ENCODE data around the gene SLFN14. TPM values are rescaled to one million over a fixed set of nuclear protein-coding genes. Genes with fewer than 3 reads are reported as not detected.
"Not testable (repeated sequence)": the region's sequence is repeated elsewhere in the genome, so short reads cannot be mapped to it uniquely, and the experiment has no call there.

The SLFN14 gene
- total RNA-seq, 1 donor from 2014 or later = 1.6 TPM

DNA sequence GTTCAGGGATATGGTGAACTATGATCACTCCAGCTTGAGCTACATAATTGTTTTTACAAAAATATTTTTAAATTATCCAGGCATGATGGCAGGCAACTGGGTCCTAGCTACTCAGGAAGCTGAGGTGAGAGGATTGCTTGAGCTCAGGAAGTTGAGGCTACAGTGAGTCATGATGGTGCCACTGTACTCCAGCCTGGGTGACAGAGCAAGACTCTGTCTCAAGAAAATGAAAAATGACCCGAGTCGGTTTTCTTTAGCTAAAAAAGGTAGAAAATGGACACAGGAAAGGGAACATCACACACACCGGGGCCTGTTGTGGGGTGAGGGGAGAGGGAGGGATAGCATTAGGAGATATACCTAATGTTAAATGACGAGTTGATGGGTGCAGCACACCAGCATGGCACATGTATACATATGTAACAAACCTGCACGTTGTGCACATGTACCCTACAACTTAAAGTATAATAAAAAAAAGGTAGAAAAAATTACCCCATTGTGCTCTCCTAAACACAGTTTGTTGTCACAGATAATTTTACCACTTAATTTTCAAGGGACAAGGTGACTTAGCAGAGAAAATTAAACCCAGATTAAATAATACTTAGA, 38.9 kb downstream of the SLFN14 start:
- DNase-seq = not testable (repeated sequence)

DNA sequence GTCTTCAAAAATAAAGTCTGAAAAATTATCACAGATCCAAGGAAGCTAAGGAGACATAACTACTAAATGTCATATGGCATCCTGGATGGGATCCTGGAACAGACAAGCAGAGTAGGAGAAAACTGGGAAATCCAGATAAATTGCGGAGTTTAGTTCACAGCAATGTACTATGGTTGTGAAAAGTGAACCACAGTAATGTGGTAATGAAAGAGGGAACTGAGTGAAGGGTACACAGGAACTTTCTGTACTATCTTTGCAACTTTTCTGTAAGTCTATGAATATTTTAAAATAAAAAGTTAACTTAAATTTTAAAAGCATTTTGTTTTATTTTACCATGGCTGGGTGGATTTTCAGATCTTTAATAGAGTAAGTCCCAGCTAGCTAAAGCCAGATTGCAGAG, 39.5 kb downstream of the SLFN14 start:
- no peak for DNase-seq

DNA sequence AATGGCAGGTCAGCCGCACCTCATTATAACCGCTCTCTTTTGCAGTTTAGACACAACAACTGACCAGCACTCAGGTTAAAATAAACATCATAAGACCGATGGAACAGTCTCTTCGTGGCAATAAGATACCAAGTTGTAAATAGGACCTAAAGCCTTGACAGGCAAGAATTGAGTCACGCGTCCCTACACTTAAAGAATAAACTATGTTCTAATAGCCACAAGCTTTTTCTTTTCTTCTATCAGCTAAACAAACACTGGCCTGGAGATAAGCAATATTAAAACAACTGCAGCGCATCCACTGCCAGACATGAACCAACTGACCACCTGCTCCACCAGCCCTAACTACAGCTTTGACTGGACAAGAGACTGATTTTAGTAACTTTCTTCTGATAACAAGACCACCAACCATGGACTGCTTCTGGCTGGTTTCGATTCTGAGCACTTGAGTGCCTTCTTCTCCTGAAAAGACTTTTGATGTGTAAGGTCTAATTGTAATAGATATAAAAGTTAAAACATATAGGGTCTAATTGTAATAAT, 40.6 kb downstream of the SLFN14 start:
- no peak for DNase-seq

DNA sequence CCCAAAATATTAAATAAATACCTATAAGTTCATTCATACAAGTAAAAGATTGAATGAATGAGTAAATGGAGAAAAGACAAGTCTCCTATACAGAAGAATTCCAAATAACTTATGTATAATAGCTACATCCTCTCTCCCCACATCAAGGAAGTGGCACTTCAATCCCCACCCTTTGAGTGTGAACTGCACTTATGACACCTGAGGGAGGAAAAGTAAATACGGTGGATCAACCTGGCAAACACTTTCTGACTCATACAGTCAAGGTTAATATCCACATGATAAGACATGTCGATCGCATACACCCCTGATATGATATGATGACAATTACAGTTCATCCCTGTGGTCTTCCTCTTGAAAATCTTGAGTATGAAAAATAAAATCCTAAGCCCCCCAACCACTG, 41.2 kb downstream of the SLFN14 start:
- DNase-seq = no peak

DNA sequence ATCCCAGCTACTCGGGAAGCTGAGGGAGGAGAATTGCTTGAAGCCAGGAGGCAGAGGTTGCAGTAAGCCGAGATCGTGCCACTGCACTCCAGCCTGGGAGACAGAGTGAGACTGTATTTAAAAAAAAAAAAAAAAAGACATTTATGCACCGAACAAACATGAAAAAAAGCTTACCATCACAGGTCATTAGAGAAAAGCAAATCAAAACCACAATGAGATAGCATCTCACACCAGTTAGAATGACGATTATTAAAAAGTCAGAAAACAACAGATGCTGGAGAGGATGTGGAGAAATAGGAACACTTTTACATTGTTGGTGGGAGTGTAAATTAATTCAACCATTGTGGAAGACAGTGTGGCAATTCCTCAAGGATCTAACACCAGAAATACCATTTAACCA, 42.2 kb downstream of the SLFN14 start:
- DNase-seq = not testable (repeated sequence)

DNA sequence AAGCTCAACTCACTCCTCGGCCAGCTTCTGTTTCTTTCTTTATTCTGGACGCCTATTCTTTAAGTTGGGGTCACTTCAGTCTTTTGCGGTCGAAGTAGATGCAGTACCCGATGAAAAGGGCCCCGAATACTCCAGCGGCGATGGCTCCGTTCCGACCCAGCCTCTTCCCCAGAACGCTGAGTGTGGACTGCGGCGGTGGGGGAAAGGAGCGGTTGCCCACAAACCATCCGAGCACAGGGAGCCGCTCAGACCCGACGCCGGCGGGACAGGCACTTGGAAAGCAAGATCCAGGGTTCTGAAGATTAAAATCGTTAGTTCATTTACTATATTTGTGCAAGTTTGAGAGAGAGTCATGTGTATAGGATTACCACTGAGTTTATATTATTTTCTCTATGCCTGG, 45.6 kb downstream of the SLFN14 start:
- DNase-seq = no peak

DNA sequence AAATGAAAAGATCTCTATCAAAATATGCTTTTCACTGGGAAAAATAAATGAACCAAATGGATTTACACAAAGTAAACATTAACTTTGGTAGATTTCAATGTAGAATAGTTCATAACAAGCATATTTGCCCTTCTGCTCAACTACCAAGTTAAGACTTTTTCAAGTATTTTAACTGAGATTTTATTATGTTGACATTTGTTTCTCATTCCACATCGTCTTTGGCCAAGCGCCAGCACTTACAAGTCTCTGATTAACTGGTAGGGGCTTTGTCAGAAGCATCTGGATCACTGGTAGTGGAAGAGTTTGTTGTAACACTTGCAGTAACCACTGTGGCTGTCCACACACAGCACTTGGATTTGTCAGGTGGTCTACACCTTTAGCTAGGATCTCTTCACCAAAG, 46.1 kb downstream of the SLFN14 start:
- DNase-seq = no peak

Small RNA genes within 50 kb of the gene (small RNA-seq; reads per million reads assigned to genes)
- not detected for gene AC004134.1 (ENCODE audit: low replicate concordance)
- gene AC015911.1 (ENCODE audit: low replicate concordance) = not detected
- 30.2 reads per million, percentile 94 among the genes with 10 or more reads in this experiment for gene SNORD7 (ENCODE audit: low replicate concordance)

Other genes with a start within 250 kb of the SLFN14 start
- 27.9 TPM for gene SLFN11, start 187.2 kb downstream of the SLFN14 start, total RNA-seq
- gene SLFN12, start 128.3 kb downstream of the SLFN14 start, total RNA-seq = 11.1 TPM
- 3.6 TPM for gene SLFN13, start 112.1 kb downstream of the SLFN14 start, total RNA-seq
- 1.6 TPM for gene SLFN12L, start 23.1 kb downstream of the SLFN14 start, total RNA-seq
- 3.0 TPM for gene PEX12, start 17.8 kb upstream of the SLFN14 start, total RNA-seq
- gene AP2B1, start 26.5 kb upstream of the SLFN14 start, total RNA-seq = 52.1 TPM
- 0.49 TPM for gene RASL10B, start 170.8 kb upstream of the SLFN14 start, total RNA-seq
- not detected for gene GAS2L2, start 192.4 kb upstream of the SLFN14 start, total RNA-seq
- not detected for gene C17orf50, start 200.1 kb upstream of the SLFN14 start, total RNA-seq
- gene MMP28, start 234.8 kb upstream of the SLFN14 start, total RNA-seq = 6.1 TPM
- 85.4 TPM for gene TAF15, start 248.7 kb upstream of the SLFN14 start, total RNA-seq